ENCODE measurements around the gene STIM1.

DNA sequence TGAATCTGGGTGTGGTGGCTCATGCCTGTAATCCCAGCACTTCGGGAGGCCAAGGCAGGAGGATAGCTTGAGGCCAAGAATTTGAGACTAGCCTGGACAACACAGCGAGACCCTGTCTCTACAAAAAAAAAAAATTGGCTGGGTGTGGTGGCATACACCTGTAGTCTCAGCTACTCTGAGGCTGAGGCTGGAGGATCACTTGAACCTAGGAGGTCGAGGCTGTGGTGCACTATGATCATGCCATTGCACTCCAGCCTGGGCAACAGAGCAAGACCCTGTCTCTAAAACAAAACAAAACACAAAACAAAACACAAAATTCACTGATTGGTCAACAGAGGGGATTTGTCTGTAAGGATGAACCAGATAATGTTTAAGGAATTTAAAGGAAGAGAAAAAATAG lies 113.7 kb downstream of the STIM1 start:
- TF ChIP-seq CTCF (IDR thresholded peaks at IDR 0.05) (no peak), POLR2A (IDR thresholded peaks at IDR 0.05) (no peak)
